Naive thymus-derived CD4-positive, alpha-beta T cell (primary cell): ENCODE measurements around the gene RNU11. TPM values are rescaled to one million over a fixed set of nuclear protein-coding genes. Genes with fewer than 3 reads are reported as not detected.
"Not testable (repeated sequence)": the region's sequence is repeated elsewhere in the genome, so short reads cannot be mapped to it uniquely, and the experiment has no call there.

Experiments used
- ATAC-seq: fragments of 150-1000 bp; cut with Tn5 transposase; 2 replicates; pipeline ENCODE4 v1.10.0; 2021; ENCODE audit warnings: mild to moderate bottlenecking, moderate library complexity
- CTCF ChIA-PET: fragments of 350-600 bp; sonication (Branson Sonifier 250); formaldehyde crosslinking; loops from one replicate; lab custom pipeline; 2021; ENCODE audit warnings: antibody characterized with exemption; lab: Charles Lee
- POLR2A ChIA-PET: fragments of 350-600 bp; sonication (Branson Sonifier 250); formaldehyde crosslinking; loops from one replicate; lab custom pipeline; 2021; ENCODE audit warnings: antibody characterized with exemption, inconsistent platforms; lab: Charles Lee
- DNase-seq, 9 donors: peaks; one replicate each; pipeline versions ENCODE4 v3.0.0 to v3.0.0-alpha.2; 2020 to 2022; ENCODE audit warnings: mixed read lengths in 1 of 9
- H3K27ac ChIP-seq: one replicate; pipeline ENCODE4 v1.7.0; 2013; ENCODE audit warnings: mild to moderate bottlenecking, low read depth, low read length, moderate library complexity
- H3K27me3 ChIP-seq, 2 donors: one replicate each; pipeline ENCODE4 v1.7.0; 2013; ENCODE audit warnings: low read length in 2 of 2, mild to moderate bottlenecking in 2 of 2, moderate library complexity in 2 of 2; ENCODE audit not compliant: control insufficient read depth in 2 of 2, insufficient read depth in 2 of 2
- H3K36me3 ChIP-seq, 3 experiments: 1 replicate in 2 of 3; 2 replicates in 1 of 3; pipeline ENCODE4 v1.7.0; 2013; ENCODE audit warnings: low read length in 3 of 3, mild to moderate bottlenecking in 3 of 3, moderate library complexity in 1 of 3; ENCODE audit not compliant: insufficient read depth in 3 of 3, control insufficient read depth in 2 of 3
- H3K4me1 ChIP-seq, 2 donors: one replicate each; pipeline ENCODE4 v1.7.0; 2013; ENCODE audit warnings: low read length in 2 of 2, mild to moderate bottlenecking in 2 of 2, moderate library complexity in 1 of 2; ENCODE audit not compliant: control insufficient read depth in 2 of 2, insufficient read depth in 2 of 2
- H3K4me3 ChIP-seq: 2 replicates; pipeline ENCODE4 v1.7.0; 2013; ENCODE audit warnings: mild to moderate bottlenecking, low read length
- H3K9me3 ChIP-seq, 3 experiments: 1 replicate in 2 of 3; 2 replicates in 1 of 3; pipeline ENCODE4 v1.7.0; 2013; ENCODE audit warnings: low read length in 3 of 3; ENCODE audit not compliant: control insufficient read depth in 2 of 3
- H3K27ac Mint-ChIP-seq, 9 donors: one replicate each; pipeline ENCODE4 v1.8.0; 2020 to 2022; ENCODE audit warnings: mixed read lengths in 9 of 9, mild to moderate bottlenecking in 8 of 9, moderate library complexity in 5 of 9, inconsistent platforms in 2 of 9
- H3K27me3 Mint-ChIP-seq, 5 donors: one replicate each; pipeline ENCODE4 v1.8.0; 2021 to 2022; ENCODE audit warnings: mixed read lengths in 5 of 5, mild to moderate bottlenecking in 1 of 5
- H3K36me3 Mint-ChIP-seq, 5 donors: one replicate each; pipeline ENCODE4 v1.8.0; 2020 to 2022; ENCODE audit warnings: mixed read lengths in 5 of 5, mild to moderate bottlenecking in 3 of 5, inconsistent platforms in 1 of 5
- H3K4me1 Mint-ChIP-seq, 7 donors: one replicate each; pipeline ENCODE4 v1.8.0; 2020 to 2022; ENCODE audit warnings: mixed read lengths in 7 of 7, mild to moderate bottlenecking in 3 of 7, inconsistent platforms in 1 of 7
- H3K4me3 Mint-ChIP-seq, 10 donors: one replicate each; pipeline ENCODE4 v1.8.0; 2020 to 2022; ENCODE audit warnings: mild to moderate bottlenecking in 10 of 10, mixed read lengths in 10 of 10, moderate library complexity in 6 of 10, inconsistent platforms in 2 of 10
- H3K9me3 Mint-ChIP-seq, 11 donors: one replicate each; pipeline ENCODE4 v1.8.0; 2020 to 2022; ENCODE audit warnings: mixed read lengths in 11 of 11, mild to moderate bottlenecking in 4 of 11, inconsistent platforms in 1 of 11, moderate library complexity in 1 of 11
- intact Hi-C, 2 donors: fragments of 100-400 bp; cut with micrococcal nuclease; formaldehyde crosslinking; loops; one replicate each; pipeline ENCODE4 v1.15.1; 2023
- polyA plus RNA-seq, 2 donors: library from polyadenylated mRNA; unstranded; fragments of 300-500 nt; fragmentation: Illumina TruSeq; gene quantifications; one replicate each; pipeline ENCODE4 v1.2.3, GENCODE V29; 2021
- total RNA-seq, 6 experiments: library from RNA in 5 of 6; stranded (reverse) in 5 of 6; gene quantifications; 1 replicate in 5 of 6; 2 replicates in 1 of 6; pipeline ENCODE4 v1.2.3 and lab custom pipeline; 2021 to 2026

The RNU11 gene
- total and polyA plus RNA-seq, 7 experiments from 2014 or later = not detected

DNA sequence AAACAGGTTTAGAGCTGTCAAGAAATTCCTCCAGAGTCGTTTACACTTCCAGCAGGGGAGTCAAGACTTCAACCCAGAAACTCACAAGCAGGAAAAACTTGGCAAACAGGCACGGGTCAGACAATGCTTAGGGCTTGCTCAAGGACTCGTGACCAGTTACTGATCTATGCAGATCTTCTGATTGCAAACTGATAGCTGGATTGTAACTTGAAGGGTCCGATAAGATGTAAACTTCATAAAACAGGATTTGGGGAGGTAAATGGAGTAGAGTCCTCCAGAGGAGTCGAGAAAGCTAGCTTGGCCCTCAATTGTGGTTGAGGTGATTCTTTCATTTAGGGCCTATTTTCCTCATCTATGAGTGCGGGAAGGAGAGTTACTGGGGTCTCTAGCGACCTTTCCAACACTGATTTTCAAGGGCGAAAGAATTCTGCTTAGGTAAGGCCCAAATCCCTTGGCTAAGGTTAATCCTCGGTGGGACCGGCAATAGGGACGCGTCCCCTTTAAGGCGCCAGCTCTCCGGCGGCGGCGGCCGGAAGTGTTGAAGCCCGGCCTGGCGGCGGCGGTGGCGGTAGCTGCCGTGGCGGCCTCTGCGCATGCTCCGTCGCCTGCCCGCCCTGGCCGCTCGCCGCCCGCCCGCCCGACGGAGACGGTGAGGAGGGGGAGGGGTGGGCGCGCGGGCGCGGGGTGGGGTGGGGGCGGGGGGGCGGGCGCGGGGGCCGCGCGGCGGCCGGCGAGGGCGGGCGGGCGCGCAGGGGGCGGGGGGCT, 20.0 kb downstream of the RNU11 start, which contains the start of gene GMEB1:
GMEB1 (plus strand) TSS at position 594 of the 765 bp plus-strand sequence. CDS start 14,829 bp downstream, outside the sequence.
- Histone ChIP-seq H3K4me1 (peaks cover 3 to 6% of the 10 kb centered on the region in 2 donors), H3K36me3 (peaks cover 0 to 5% (median 0%) of the 10 kb centered on the region in 3 experiments), H3K27ac (peak within 1 kb of the TSS; percentile 98), H3K27me3 (no peaks in the 10 kb centered on the region), H3K4me3 (peak within 1 kb of the TSS; percentile 81), H3K9me3 (no peaks in the 10 kb centered on the region)
- Mint-ChIP-seq H3K4me3 (peak within 1 kb of the TSS; percentile 89 to 97 (median 94)), H3K27me3 (no peaks in the 10 kb centered on the region), H3K27ac (peak within 1 kb of the TSS; percentile 94 to 100 (median 98)), H3K9me3 (no peaks in the 10 kb centered on the region), H3K4me1 (peaks cover 11 to 37% (median 25%) of the 10 kb centered on the region in 7 donors), H3K36me3 (peaks cover 0 to 4% (median 0%) of the 10 kb centered on the region in 5 donors)
- ChIA-PET POLR2A (interaction anchor here (0.6 to 15.0 kb wide), 19 partner anchors 9 to 943 kb away, joined by 3 to 383 read pairs (median 4); partner anchors contain the start of genes EPB41, FAM76A, RNU11 and SRSF4), CTCF (interaction anchor here (0.5 to 1.5 kb wide), 6 partner anchors 15 to 68 kb away, joined by 3 to 6 read pairs (median 5); partner anchors contain the start of genes RNU11, TAF12 and YTHDF2)
- ATAC-seq (peak; percentile 81), DNase-seq (peak; percentile 70 to 91 (median 82))
- intact Hi-C loops = loop anchor here (1.0 to 5.0 kb wide), 7 partner anchors 20 to 896 kb away; partner anchors contain the start of genes RCC1 (in 2 of the 2), RNU11 (in 2 of the 2), TAF12 (in 2 of the 2) and SRSF4 (in 1 of the 2)

DNA sequence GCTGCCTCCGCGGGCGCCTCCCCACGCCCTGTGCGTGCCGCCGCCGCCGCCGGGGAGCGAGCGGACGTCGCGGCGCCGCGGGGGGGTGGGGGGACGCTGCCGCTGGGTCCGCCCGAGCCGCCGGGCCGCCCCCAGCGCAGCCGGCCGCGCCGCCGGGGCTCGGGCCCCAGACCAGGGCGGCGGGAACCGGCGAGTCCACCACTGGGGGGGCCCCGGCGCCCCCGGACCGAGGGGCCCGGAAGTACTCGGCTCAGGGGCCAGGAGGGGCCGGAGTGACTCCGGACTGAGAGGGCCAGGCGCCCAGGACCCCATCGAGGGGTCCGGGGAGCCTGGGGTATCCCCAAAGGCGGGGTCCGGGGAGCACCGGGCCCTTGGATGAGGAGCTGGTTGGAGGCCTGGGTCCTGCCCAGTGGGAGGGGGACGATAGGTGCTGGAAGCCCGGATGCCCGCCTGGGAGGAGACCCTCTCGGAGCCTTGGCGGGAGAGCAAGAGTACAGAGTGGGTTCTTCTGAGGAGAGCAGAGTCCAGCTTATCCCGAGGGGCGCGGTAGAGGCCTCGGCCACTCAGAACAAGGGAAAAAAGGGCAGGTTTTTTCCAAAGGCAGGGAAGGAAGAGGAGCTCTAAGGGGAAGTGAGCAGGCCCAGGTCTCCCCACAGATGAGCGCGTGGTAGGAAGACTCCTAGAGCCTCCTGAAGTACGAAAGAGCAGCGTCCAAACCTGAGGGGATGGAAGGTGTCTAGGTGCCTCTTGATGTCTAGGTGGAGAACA, 20.7 kb downstream of the RNU11 start:
- Mint-ChIP-seq H3K27ac (peak overlapping the region; percentile 87 to 100 (median 94)), H3K4me1 (peaks cover 10 to 37% (median 25%) of the 10 kb centered on the region in 7 donors), H3K9me3 (no peaks in the 10 kb centered on the region), H3K27me3 (no peaks in the 10 kb centered on the region), H3K36me3 (peaks cover 0 to 4% (median 0%) of the 10 kb centered on the region in 5 donors), H3K4me3 (peak overlapping the region; percentile 86 to 97 (median 94))
- Histone ChIP-seq H3K27me3 (no peaks in the 10 kb centered on the region), H3K4me1 (peaks cover 3 to 6% of the 10 kb centered on the region in 2 donors), H3K27ac (peak overlapping the region; percentile 98), H3K9me3 (no peaks in the 10 kb centered on the region), H3K4me3 (peak overlapping the region; percentile 81), H3K36me3 (peaks cover 0 to 5% (median 0%) of the 10 kb centered on the region in 3 experiments)
- POLR2A ChIA-PET = interaction anchor here (0.6 to 15.0 kb wide), 15 partner anchors 12 to 944 kb away, joined by 3 to 383 read pairs (median 4); partner anchors contain the start of genes FAM76A, RNU11, TAF12 and TRNAU1AP
- DNase-seq (peak in 8 of 9 donors; percentile 28 to 68 (median 38)), ATAC-seq (peak; percentile 83)
- CTCF ChIA-PET = interaction anchor here (0.5 to 1.5 kb wide), 4 partner anchors 15 to 26 kb away, joined by 3 to 6 read pairs (median 5); partner anchors contain the start of genes RNU11 and TAF12
- intact Hi-C loops = loop anchor here (1.0 to 5.0 kb wide), 10 partner anchors 21 to 896 kb away; partner anchors contain the start of genes RCC1 (in 2 of the 2), RNU11 (in 2 of the 2), TAF12 (in 2 of the 2) and YTHDF2 (in 2 of the 2)

DNA sequence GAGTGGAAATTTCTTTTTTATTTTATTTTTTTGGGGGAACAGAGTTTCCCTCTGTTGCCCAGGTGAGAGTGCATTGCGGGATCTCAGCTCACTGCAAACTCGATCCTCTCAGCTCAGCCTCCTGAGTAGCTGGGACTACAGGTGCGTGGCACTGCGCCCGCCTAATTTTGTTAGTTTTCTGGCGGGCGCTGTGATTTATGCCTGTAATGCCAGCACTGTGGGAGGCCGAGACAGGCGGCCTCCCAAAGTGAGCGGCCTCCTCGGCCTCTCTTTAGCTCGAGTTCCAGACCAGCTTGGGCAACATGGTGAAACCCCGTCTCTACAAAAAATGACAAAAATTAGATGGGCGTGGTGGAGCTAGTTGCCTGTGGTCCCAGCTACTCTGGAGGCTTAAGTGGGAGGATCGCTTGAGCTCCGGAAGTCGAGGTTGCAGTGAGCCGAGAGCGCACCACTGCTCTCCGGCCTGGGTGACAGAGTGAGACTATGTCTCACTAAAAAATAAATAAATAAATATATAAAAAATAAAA, 22.9 kb downstream of the RNU11 start:
- DNase-seq (no peak), ATAC-seq (no peak)
- Histone ChIP-seq H3K27me3 (no peaks in the 10 kb centered on the region), H3K27ac (no peak overlapping the region), H3K4me1 (peaks cover 3 to 6% of the 10 kb centered on the region in 2 donors), H3K36me3 (peaks cover 0 to 5% (median 0%) of the 10 kb centered on the region in 3 experiments), H3K9me3 (no peaks in the 10 kb centered on the region), H3K4me3 (no peak overlapping the region)
- peaks cover 0 to 7% (median 4%) of the 10 kb centered on the region in 5 donors for H3K36me3 Mint-ChIP-seq
- POLR2A ChIA-PET = interaction anchor here (0.6 to 15.0 kb wide), 5 partner anchors 25 to 166 kb away, joined by 3 to 383 read pairs (median 4); partner anchors contain the start of genes RCC1, RNU11, TAF12 and YTHDF2
- no peaks in the 10 kb centered on the region for H3K27me3 Mint-ChIP-seq
- H3K4me1 Mint-ChIP-seq = peaks cover 4 to 31% (median 21%) of the 10 kb centered on the region in 7 donors
- H3K4me3 Mint-ChIP-seq = peak overlapping the region in 2 of 10 donors; percentile 28
- intact Hi-C loops = no loop called here
- H3K27ac Mint-ChIP-seq = no peak overlapping the region
- CTCF ChIA-PET = no interaction called here
- H3K9me3 Mint-ChIP-seq = no peaks in the 10 kb centered on the region

DNA sequence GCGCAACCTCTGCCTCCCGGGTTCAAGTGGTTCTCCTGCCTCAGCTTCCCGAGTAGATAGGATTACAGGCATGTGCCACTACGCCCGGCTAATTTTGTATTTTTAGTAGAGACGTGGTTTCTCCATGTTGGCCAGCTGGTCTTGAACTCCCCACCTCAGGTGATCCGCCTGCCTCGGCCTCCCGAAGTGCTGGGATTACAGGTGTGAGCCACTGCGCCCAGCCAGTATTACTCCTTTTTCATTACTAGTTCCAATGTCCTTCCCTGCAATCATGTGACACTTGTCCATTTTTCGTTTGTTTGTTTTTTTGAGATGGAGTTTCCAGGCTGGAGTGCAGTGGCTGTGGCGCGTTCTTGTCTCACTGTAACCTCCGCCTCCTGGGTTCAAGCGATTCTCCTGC, 24.6 kb downstream of the RNU11 start:
- H3K9me3 Mint-ChIP-seq, DNase-seq, H3K36me3 Mint-ChIP-seq, H3K9me3 ChIP-seq, H3K27me3 ChIP-seq, intact Hi-C loops, H3K27me3 Mint-ChIP-seq, CTCF ChIA-PET, ATAC-seq, H3K27ac ChIP-seq, H3K4me1 ChIP-seq, H3K36me3 ChIP-seq, H3K4me3 ChIP-seq: not testable (repeated sequence)
- Mint-ChIP-seq H3K27ac (peak overlapping the region in 2 of 9 donors; percentile 38 to 60), H3K4me3 (peak overlapping the region in 2 of 10 donors; percentile 25 to 58), H3K4me1 (peaks cover 4 to 30% (median 20%) of the 10 kb centered on the region in 7 donors)
- POLR2A ChIA-PET = interaction anchor here (15.0 kb wide), 1 partner anchor 26 kb away, joined by 383 read pairs; the partner anchor contains the start of genes RNU11 and TAF12

DNA sequence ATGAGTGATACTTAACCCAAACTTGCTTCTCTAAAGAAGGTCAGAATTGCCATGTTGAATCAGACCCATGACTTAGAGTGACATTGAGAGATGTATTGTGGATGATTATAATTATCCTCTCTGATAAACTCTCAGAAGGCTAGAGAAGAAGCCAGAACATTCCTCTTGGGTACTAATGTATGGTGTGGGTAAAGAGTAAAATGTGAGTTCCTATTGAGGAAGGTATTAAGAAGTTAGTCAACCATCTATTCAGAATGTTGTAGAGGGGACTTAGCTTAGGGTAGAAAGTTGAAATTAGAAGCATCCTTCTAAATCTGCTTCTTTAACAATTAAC, 27.5 kb downstream of the RNU11 start:
- ChIA-PET CTCF (no interaction called here), POLR2A (interaction anchor here (1.0 to 1.7 kb wide), 2 partner anchors 25 to 28 kb away, joined by 3 to 6 read pairs; partner anchors contain the start of gene RNU11)
- Mint-ChIP-seq H3K4me1 (peaks cover 0 to 18% (median 7%) of the 10 kb centered on the region in 7 donors), H3K27ac (no peak overlapping the region), H3K9me3 (no peaks in the 10 kb centered on the region), H3K27me3 (no peaks in the 10 kb centered on the region), H3K36me3 (peaks cover 0 to 5% (median 4%) of the 10 kb centered on the region in 5 donors), H3K4me3 (no peak overlapping the region)
- H3K4me1 ChIP-seq = no peaks in the 10 kb centered on the region
- intact Hi-C loops = no loop called here
- DNase-seq = no peak
- no peak overlapping the region for H3K27ac ChIP-seq
- H3K36me3 ChIP-seq = no peaks in the 10 kb centered on the region
- no peak overlapping the region for H3K4me3 ChIP-seq
- no peak for ATAC-seq
- H3K27me3 ChIP-seq = no peaks in the 10 kb centered on the region
- no peaks in the 10 kb centered on the region for H3K9me3 ChIP-seq
